ENCODE measurements around the gene AGBL3.
"Not testable (repeated sequence)": the region's sequence is repeated elsewhere in the genome, so short reads cannot be mapped to it uniquely, and the experiment has no call there.

AGBL3 gene

DNA sequence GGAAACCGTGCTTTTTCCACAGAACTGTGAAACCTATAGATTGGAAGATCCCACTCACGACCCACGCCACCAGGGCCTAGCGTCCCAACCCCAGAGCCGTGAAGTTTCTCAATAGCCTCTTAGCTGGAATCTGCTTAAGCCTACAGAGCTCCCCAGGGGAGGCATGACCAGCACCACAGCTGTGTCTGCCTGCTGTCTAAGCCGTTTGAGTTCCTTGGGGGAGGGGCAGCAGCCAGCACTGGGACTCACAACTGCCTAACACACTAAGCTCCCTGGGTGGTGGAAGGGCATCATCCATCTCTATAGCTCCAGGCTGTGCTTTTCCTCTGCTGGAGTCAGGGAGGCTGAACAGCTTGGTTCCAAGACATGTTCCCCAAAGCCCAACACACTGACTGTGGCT lies 135.6 kb downstream of the AGBL3 start:
- no peaks in the 10 kb centered on the region for H3K27me3 ChIP-seq
- peaks cover 32% of the 10 kb centered on the region for H3K9me3 ChIP-seq
- H3K4me1 ChIP-seq, result peaks cover 10% of the 10 kb centered on the region
- no peak overlapping the region for H3K9ac ChIP-seq
- TF ChIP-seq Cebpa-rat (IDR thresholded peaks at IDR 0.05), result no peak
- H3K4me2 ChIP-seq, result peak overlapping the region; percentile 34; the same call in 1 of the 2 replicates
- H3K4me3 ChIP-seq, result no peak overlapping the region
- no peaks in the 10 kb centered on the region for H3K36me3 ChIP-seq
- H4K20me1 ChIP-seq, result no peaks in the 10 kb centered on the region
- H3K27ac ChIP-seq, result no peak overlapping the region

DNA sequence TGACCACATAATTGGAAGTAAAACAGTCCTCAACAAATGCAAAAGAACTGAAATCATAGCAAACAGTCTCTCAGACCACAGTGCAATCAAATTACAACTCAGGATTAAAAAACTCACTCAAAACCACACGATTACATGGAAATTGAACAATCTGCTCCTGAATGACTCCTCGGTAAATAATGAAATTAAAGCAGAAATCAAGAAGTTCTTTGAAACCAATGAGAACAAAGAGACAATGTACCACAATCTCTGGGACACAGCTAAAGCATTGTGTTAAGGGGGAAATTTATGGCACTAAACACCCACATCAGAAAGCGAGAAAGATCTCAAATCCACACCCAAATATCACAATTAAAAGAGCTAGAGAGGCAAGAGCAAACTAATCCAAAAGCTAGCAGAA lies 138.3 kb downstream of the AGBL3 start:
- Histone ChIP-seq H3K4me1 (peaks cover 10% of the 10 kb centered on the region), H3K9me3 (peaks cover 25% of the 10 kb centered on the region)
- not testable (repeated sequence) for H3K27ac ChIP-seq, H3K4me2 ChIP-seq, H3K36me3 ChIP-seq, H3K4me3 ChIP-seq, H3K9ac ChIP-seq, H3K27me3 ChIP-seq, H4K20me1 ChIP-seq

DNA sequence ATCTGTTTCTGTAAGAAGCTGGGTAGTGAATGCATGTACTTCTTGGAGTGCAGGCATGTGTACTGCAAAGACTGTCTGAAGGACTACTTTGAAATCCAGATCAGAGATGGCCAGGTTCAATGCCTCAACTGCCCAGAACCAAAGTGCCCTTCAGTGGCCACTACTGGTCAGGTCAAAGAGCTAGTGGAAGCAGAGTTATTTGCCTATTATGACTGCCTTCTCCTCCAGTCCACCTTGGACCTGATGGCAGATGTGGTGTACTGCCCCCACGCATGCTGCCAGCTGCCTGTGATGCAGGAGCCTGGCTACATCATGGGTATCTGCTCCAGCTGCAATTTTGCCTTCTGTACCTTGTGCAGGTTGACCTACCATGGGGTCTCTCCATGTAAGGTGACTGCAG lies 142.6 kb downstream of the AGBL3 start:
- Histone ChIP-seq H3K9ac (no peak overlapping the region), H4K20me1 (no peaks in the 10 kb centered on the region), H3K4me1 (peaks cover 6% of the 10 kb centered on the region; the same call in 1 of the 2 replicates), H3K9me3 (peaks cover 8% of the 10 kb centered on the region), H3K27ac (no peak overlapping the region), H3K27me3 (no peaks in the 10 kb centered on the region), H3K4me2 (no peak overlapping the region), H3K4me3 (no peak overlapping the region), H3K36me3 (no peaks in the 10 kb centered on the region)
- no peak for TF ChIP-seq Cebpa-rat (IDR thresholded peaks at IDR 0.05)

DNA sequence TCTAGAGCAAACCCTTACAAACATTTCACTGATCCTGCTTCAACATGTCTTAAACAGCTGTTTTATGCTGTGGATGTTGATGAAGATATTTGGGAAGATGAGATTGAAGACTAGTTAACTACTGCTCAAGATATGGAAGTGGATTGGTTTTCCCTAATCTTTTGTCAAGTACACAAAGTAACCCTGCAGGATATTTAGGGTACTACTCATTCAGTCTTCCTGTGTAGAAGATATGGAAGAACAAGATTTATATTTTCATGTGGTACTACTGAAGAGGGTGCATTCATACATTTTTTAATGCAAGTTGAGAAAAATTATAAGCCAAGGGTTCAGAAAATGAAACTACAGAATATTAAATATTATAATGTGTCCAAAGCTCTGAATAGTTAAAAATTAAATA lies 143.3 kb downstream of the AGBL3 start:
- Histone ChIP-seq H3K4me1 (peaks cover 6% of the 10 kb centered on the region; the same call in 1 of the 2 replicates), H3K4me3 (no peak overlapping the region), H3K4me2 (no peak overlapping the region), H3K27ac (no peak overlapping the region), H3K36me3 (no peaks in the 10 kb centered on the region), H3K27me3 (no peaks in the 10 kb centered on the region), H4K20me1 (no peaks in the 10 kb centered on the region), H3K9me3 (peaks cover 8% of the 10 kb centered on the region), H3K9ac (no peak overlapping the region)
- TF ChIP-seq Cebpa-rat (IDR thresholded peaks at IDR 0.05), result no peak

DNA sequence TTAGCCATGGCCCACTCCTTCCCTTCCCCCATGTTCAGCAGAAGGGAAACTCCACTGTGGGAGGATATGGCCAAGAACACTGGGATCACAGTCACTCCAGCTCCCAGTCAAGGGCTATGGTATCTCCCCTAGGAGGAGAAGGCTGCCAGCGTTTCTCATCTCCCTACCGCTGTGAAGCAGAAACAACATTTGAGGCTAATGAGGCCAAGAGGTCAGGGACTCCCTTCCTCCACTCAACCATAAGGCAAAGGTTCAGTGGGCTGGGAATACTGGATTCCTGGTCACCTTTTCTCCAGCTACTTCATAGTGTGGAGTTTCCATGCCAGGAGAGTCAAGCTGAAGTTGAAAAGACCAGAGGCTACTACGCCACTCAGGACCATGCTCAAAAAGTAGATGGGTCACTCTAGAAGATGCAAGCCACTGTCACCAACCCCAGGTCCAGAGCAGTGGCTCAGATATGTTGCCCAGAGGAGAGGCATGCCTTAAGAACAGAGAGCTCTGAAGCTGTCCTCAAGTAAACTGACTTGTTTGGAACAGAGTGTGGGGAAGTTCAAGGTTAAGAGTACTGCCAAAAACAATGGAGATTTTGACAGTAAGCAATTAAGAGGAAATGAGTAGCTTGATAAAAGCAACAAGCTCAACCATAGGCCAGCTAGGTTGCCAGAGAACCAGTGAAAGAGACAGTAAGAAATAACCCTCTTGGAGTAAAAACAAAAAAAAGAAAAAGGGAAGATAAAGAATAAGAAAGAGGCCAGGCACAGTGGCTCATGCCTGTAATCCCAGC lies 157.8 kb downstream of the AGBL3 start:
- no peak overlapping the region for H3K27ac ChIP-seq
- no peak for TF ChIP-seq Cebpa-rat (IDR thresholded peaks at IDR 0.05)
- no peaks in the 10 kb centered on the region for H3K27me3 ChIP-seq
- H3K4me2 ChIP-seq, result no peak overlapping the region
- H3K4me3 ChIP-seq, result no peak overlapping the region
- no peaks in the 10 kb centered on the region for H3K9me3 ChIP-seq
- no peak overlapping the region for H3K9ac ChIP-seq
- peaks cover 21% of the 10 kb centered on the region for H3K4me1 ChIP-seq
- H4K20me1 ChIP-seq, result no peaks in the 10 kb centered on the region
- H3K36me3 ChIP-seq, result no peaks in the 10 kb centered on the region

DNA sequence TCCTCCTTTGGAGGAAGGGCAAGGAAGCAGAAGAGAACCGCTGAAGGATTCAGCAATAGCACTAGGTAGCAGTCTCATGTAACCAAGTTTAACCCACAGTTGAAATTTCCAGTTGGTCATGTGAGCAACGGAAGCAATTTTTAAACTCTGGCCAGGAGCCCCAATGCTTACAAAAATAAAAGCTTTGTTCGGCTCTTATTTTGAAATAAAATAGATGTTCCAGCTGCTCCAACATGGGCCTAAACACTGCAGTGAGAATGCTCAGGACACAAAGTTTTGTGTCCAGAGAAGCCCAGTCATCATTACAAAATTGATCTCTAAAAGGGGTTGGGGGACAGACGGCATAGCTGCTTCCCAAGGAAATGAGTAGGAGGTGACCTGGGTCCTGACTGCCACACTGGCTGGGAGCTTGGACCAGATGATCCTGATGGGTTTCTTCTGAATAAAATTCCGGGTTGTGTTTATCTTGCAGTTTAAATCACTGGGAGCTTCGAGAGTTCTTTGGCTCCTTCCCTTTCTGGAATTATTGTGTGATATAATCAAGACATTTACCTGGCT lies 161.1 kb downstream of the AGBL3 start:
- Histone ChIP-seq H3K4me3 (peak overlapping the region; percentile 64), H3K36me3 (no peaks in the 10 kb centered on the region), H3K4me2 (peak overlapping the region; percentile 88), H3K9ac (peak overlapping the region; percentile 72), H3K27ac (peak overlapping the region; percentile 50), H4K20me1 (no peaks in the 10 kb centered on the region), H3K9me3 (no peaks in the 10 kb centered on the region), H3K4me1 (peaks cover 45% of the 10 kb centered on the region), H3K27me3 (no peaks in the 10 kb centered on the region)
- TF ChIP-seq Cebpa-rat (IDR thresholded peaks at IDR 0.05), result no peak

DNA sequence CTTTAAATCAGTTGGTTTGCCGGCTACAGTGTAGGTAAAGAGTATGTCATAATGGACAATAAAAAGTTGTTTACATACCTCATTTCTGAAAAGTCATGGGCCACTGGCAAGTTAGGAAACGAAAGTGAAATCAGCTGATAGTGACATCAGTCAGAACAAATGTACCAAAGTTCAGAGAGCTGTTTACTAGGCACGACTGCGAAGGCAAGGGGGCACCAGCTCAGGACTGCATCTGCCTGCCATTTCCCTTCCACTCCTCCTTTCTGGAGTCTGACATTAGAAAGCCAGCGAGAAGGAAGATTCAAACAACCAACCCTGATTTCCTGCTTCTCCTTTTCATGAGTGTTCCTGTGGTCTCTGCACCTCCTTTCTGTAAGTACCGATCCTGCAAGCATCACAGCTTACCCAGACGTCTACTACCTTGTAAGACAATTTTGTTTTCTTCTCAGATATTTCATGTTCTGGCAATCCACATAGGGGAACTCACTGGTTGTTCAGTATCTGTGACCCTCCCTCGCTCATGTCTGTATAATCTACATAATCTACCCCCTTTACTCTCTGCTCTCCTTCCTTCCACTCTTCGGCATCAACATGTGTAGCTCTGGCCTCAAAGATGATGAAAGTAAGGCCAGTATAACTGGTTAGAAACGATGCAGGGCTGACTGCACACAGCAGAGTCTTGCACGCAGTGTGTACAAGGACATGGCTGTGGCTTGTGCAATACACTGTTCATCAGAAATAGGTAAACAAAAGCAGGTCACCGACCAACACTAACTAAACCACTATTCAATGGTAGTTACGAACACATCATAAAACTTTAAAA lies 161.8 kb downstream of the AGBL3 start, which contains the start of gene TMEM140:
TSS of gene TMEM140 (plus strand) at position 174 of the 823 bp plus-strand sequence. CDS start 16,370 bp downstream, outside the sequence.
- H3K9ac ChIP-seq, result peak within 1 kb of the TSS; percentile 72

DNA sequence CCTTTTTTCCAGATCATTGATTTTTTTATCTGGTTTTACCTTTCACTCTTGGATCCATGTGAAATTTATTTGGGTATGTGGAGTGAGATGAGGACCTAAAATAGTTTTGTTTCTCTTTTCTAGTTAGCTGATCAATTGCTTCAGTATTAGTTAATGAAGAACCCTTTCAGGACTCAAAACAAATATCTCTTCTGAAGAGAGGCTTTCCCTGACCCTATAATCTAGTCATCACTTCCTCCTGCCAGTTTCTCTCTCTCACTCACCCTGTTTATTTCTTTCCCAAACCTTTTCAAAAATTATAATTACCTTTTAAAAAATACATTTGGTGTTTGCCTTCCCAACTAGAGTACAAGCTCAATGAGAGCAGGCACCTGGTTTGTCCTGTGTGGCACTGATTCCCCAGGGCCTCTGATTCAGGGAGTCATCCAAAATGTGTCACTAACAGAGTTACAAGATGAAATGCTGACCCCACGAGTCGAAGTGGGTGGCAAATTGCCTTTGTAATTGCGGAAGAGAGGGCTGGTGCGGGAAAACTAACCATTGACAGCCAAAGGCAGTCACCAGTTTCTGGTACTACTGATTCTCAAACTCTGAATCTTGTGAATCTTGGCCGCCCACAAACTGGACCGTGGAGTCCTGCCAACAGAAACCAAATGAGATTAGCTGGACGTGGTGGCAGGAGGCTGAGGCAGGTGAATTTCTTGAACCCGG lies 163.9 kb downstream of the AGBL3 start:
- Histone ChIP-seq H3K9me3 (peaks cover 11% of the 10 kb centered on the region), H3K4me1 (peaks cover 51% of the 10 kb centered on the region), H3K4me3 (no peak overlapping the region), H3K4me2 (peak overlapping the region; percentile 51; the same call in 1 of the 2 replicates), H3K36me3 (no peaks in the 10 kb centered on the region), H3K27ac (no peak overlapping the region), H3K9ac (no peak overlapping the region), H3K27me3 (no peaks in the 10 kb centered on the region), H4K20me1 (no peaks in the 10 kb centered on the region)
- TF ChIP-seq Cebpa-rat (IDR thresholded peaks at IDR 0.05), result no peak

More for the DNA sequence above, 161.8 kb downstream of the AGBL3 start, which contains the start of gene TMEM140:
- Histone ChIP-seq H4K20me1 (no peaks in the 10 kb centered on the region), H3K27ac (peak within 1 kb of the TSS; percentile 50), H3K4me2 (peak within 1 kb of the TSS; percentile 88), H3K4me1 (peaks cover 51% of the 10 kb centered on the region), H3K4me3 (peak within 1 kb of the TSS; percentile 64), H3K27me3 (no peaks in the 10 kb centered on the region), H3K9me3 (peaks cover under 1% of the 10 kb centered on the region; the same call in 1 of the 2 replicates), H3K36me3 (no peaks in the 10 kb centered on the region)
- no peak for TF ChIP-seq Cebpa-rat (IDR thresholded peaks at IDR 0.05)

DNA sequence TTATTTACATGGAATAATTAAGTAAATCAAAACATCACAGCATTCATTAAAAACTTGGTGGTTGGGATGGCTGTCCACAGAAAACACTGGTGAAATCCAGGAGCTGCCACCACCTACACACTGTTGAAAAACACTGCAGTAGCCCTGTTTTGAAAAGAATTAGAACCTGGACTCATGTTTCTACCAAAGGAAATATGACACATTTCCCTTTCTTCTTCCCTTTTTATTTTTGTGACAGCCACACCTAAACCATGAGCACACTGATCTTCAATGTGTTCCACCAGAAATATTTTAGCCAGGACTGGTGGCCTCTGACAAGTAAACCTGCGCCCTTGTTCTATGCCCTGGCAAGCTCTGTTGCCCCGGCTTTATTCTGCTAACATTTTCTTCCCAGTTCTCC lies 164.8 kb downstream of the AGBL3 start:
- no peaks in the 10 kb centered on the region for H3K27me3 ChIP-seq

More for the DNA sequence above, 164.8 kb downstream of the AGBL3 start:
- Histone ChIP-seq H3K27ac (no peak overlapping the region; the same call in 1 of the 2 replicates), H3K9ac (no peak overlapping the region), H3K4me2 (peak overlapping the region; percentile 51; the same call in 1 of the 2 replicates), H3K4me1 (peaks cover 51% of the 10 kb centered on the region), H3K9me3 (peaks cover 20% of the 10 kb centered on the region), H4K20me1 (no peaks in the 10 kb centered on the region), H3K36me3 (0 out of 2 replicates have a peak, but pooled peaks cover 8% of the 10 kb centered on the region), H3K4me3 (no peak overlapping the region)
- no peak for TF ChIP-seq Cebpa-rat (IDR thresholded peaks at IDR 0.05)
